ENCODE measurements around the gene PSIP1.
"Not testable (repeated sequence)": the region's sequence is repeated elsewhere in the genome, so short reads cannot be mapped to it uniquely, and the experiment has no call there.

PSIP1 gene

DNA sequence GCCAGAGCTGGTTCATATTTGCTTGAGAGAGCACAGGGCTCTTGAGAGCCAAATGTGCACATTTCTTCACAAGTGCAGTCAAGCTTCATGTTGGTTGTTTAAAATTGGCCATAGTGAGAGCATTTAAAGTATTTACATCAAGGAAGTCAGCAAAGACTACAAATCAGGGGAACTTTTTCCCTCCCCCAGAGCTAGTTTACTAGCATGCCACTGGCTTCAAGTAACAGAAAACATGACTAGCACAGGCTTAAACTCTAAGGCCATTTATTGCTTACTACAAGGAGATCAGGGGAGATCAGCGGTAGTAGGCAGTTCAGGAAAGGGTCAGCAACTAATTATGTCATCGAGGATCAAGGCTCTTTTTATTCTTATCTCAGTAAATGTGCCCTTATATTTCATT, 31.1 kb upstream of the PSIP1 start:
- no peak overlapping the region for H3K4me3 ChIP-seq (replicated peaks; ENCODE audit: low read depth, low read length)
- TF ChIP-seq, protein P1, sequence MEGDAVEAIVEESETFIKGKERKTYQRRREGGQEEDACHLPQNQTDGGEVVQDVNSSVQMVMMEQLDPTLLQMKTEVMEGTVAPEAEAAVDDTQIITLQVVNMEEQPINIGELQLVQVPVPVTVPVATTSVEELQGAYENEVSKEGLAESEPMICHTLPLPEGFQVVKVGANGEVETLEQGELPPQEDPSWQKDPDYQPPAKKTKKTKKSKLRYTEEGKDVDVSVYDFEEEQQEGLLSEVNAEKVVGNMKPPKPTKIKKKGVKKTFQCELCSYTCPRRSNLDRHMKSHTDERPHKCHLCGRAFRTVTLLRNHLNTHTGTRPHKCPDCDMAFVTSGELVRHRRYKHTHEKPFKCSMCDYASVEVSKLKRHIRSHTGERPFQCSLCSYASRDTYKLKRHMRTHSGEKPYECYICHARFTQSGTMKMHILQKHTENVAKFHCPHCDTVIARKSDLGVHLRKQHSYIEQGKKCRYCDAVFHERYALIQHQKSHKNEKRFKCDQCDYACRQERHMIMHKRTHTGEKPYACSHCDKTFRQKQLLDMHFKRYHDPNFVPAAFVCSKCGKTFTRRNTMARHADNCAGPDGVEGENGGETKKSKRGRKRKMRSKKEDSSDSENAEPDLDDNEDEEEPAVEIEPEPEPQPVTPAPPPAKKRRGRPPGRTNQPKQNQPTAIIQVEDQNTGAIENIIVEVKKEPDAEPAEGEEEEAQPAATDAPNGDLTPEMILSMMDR (IDR thresholded peaks at IDR 0.05; ENCODE audit: low read length, missing control alignments) = no peak
- DNase-seq (ENCODE audit: low read depth) = no peak

DNA sequence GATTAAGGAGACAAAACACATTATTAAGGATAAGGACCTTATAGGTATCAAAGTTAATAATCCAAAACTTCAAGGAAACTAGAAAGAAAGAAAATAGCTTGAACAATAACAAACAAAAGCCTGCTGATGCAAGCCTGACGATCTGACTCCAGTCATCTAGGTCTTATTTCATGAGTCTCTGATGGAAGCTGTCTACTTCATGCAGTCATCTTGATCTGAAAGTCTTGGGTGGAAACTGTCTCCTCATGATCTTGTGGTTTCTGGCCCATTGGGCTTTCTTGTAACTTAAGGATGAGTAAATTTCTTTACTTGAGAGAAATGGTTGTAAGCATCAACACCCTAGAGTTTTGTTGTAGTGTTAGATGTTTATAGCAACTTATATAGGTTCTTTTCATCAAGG, 20.6 kb upstream of the PSIP1 start:
- TF ChIP-seq, protein P1 (IDR thresholded peaks at IDR 0.05; ENCODE audit: low read length, missing control alignments) = no peak
- DNase-seq (ENCODE audit: low read depth) = no peak

DNA sequence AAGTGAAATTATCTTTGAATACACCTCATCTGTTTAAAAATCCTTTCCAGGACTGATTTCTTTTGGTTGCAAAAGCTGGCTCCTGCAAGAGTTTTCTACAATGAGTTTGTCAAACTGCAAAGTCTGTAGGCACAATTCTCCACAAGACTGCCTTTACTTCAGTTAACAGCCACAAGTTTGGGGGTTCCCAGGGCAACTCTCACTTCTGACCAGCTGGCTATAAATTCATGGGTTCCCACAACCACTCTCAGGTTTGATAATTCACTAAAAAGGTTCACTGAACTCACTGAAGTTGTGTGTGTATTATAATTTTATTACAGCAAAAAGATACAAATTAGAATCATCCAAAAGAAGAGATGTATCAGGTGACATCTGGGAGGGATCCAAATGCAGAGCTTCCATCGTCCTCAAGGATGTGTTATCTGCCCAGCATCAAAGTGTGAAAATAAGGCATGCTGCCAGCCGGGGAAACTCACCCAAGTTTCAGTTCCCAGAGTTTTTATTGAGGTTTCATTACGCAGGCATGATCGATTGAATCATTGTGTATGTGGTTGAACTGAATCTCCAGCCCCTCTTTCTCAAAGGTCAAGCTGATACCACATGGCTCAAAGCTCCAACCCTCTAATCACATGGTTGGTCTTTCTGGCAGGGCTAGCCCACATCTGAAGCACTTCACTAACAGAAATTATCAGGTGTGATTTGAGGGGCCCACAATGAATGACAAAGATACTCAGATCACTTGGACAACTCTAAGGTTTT, 19.0 kb upstream of the PSIP1 start:
- no peak overlapping the region for H3K4me3 ChIP-seq (replicated peaks; ENCODE audit: low read depth, low read length)
- TF ChIP-seq, protein P1 (IDR thresholded peaks at IDR 0.05; ENCODE audit: low read length, missing control alignments) = no peak
- DNase-seq (ENCODE audit: low read depth) = no peak

More for the DNA sequence above, 20.6 kb upstream of the PSIP1 start:
- H3K4me3 ChIP-seq (replicated peaks; ENCODE audit: low read depth, low read length) = no peak overlapping the region

DNA sequence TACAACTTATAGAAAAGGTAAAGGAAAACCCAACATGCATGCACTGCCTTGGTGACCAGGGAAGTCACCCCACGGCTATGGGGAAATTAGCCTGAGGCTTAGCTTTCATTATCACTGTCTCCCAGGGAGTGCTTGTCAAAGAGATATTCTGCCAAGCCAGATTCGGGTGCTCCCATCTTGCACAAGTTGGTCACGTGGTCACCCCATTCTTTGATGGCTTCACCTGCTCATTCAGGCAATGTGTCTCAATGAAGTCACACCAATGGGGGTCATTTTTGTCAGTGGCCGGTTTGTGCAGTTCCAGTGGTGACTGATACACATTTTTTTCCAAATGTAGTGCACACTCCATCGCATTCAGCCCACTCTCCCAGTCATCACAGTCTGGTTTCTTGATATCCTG, 16.3 kb upstream of the PSIP1 start:
- not testable (repeated sequence) for H3K4me3 ChIP-seq (replicated peaks; ENCODE audit: low read depth, low read length); DNase-seq (ENCODE audit: low read depth)

DNA sequence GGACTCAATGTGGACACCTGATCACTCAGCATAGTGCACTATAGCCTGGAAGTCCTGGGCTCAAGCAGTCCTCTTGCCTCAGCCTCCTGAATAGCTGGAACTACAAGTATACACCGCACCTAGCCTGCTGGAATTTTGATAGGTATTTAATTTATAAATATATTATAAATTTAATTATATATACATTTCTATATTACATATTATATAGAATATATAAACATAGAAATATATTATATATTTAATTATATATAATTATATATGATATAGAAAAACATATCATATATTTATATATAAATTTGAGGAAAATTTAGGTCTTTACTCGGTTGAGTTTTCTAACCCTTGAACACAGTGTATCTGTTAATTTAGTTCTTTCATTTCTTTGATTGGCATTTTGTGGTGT, 15.2 kb upstream of the PSIP1 start:
- DNase-seq (ENCODE audit: low read depth) = no peak
- TF ChIP-seq, protein P1 (IDR thresholded peaks at IDR 0.05; ENCODE audit: low read length, missing control alignments) = no peak
- no peak overlapping the region for H3K4me3 ChIP-seq (replicated peaks; ENCODE audit: low read depth, low read length)

DNA sequence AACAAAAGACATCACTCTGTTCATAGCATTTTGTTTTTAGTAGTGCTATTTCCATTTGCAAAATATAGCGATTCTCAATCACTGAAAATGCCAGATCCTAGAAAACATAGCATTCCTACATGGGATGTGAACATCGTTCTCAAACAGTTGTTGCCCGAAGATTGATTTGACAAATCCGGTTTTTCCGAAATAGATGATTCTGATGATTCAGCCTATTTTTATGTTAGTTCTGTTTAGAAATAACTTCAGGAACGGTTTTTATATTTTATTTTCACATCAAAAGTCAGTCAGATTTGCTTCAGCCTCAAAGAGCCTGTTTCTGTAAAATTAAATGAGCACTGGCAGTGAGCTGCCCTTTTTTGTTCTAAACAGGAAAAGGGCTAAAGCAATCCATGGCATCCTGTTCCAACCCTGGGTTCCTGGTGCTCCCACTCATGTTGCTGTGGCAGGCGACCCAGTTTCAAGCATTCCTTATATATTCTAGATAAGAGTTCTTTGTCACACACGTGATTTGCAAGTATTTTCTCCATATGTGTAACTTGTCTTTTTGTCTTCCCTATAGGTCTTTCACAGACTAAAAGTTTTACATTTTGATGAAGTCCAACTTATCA, 14.2 kb upstream of the PSIP1 start:
- H3K4me3 ChIP-seq (replicated peaks; ENCODE audit: low read depth, low read length) = no peak overlapping the region
- peak; percentile 28 for DNase-seq (ENCODE audit: low read depth)
- TF ChIP-seq, protein P1 (IDR thresholded peaks at IDR 0.05; ENCODE audit: low read length, missing control alignments) = no peak

DNA sequence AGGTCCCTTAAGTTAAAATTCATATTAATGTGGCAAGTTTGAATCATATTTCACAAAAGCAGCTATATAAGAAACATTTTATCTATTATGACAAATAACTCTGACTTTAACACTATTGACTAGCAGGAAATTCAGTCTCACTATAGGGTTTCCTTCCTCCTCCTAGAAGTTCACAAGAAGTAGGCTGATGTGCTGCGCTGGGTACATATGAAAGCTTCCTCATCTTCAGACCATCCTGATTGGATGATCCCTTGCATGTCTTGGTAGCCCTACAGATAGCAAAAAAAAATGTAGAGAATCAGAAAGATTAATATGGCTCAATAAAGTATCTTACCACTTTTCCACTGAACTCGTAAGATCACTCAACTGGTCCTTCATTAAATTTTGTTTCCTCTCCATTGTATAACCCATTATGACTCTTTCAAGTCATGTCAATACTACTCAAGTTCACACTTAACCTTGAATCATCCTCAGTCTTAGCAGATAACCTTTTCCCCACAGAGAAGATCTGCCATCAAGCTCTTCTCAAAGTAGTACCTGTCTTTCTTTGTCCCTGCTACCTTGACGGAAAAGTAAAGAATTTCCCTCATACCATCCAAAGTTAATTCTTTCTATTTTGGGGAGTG, 11.5 kb upstream of the PSIP1 start:
- no peak overlapping the region for H3K4me3 ChIP-seq (replicated peaks; ENCODE audit: low read depth, low read length)
- DNase-seq (ENCODE audit: low read depth) = no peak
- TF ChIP-seq, protein P1 (IDR thresholded peaks at IDR 0.05; ENCODE audit: low read length, missing control alignments) = no peak

All from fibroblast of pulmonary artery (primary cell).